ENCODE results near the gene GRIN2A.

GRIN2A gene

DNA sequence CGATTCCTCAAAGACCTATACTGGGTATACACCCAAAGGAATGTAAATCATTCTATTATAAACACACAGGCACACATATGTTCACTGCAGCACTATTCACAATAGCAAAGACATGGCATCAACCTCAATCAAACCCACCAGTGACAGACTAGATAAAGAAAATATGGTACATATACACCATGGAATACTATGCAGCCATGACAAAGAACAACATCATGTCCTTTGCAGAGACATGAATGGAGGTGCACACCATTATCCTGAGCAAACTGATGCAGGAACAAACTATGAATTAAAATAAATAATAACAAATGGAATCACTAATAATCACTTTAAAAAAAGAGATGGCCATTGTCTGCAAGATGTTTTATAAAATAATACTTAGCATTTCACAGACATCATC lies 380.1 kb downstream of the GRIN2A start:
- Histone ChIP-seq H3K9me3 (ENCODE audit: control insufficient read depth, low read length) (no peaks in the 10 kb centered on the region), H3K27me3 (ENCODE audit: control insufficient read depth, insufficient read depth, low read length) (no peaks in the 10 kb centered on the region), H3K4me3 (ENCODE audit: low read length) (no peak overlapping the region), H3K36me3 (ENCODE audit: control insufficient read depth, insufficient read depth, low read length) (no peaks in the 10 kb centered on the region), H3K4me1 (ENCODE audit: control insufficient read depth, insufficient read depth, low read length) (peaks cover 7% of the 10 kb centered on the region), H3K9ac (ENCODE audit: low read length) (no peak overlapping the region)

DNA sequence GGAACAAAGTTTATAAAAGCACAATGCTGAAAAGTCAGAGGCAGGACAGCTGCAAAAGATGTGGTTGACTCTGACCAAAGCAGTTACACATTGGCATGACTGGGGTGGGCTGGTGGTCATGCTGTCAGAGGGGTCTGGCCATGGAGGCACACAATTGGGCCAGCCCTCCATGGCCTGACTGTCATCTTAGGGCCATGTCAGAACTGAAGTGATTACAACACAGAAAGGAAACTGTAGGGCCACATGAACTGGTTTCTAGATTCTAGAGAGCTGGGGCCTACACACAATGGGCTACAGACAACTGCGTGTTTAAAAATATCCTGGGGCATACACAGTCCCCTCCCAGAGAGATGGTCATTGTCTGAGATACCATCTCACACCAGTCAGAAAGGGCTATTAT lies 380.6 kb downstream of the GRIN2A start:
- no peak overlapping the region for H3K4me3 ChIP-seq (ENCODE audit: low read length)
- peaks cover 12% of the 10 kb centered on the region for H3K4me1 ChIP-seq (ENCODE audit: control insufficient read depth, insufficient read depth, low read length)
- H3K36me3 ChIP-seq (ENCODE audit: control insufficient read depth, insufficient read depth, low read length), result no peaks in the 10 kb centered on the region
- H3K27me3 ChIP-seq (ENCODE audit: control insufficient read depth, insufficient read depth, low read length), result no peaks in the 10 kb centered on the region
- no peak overlapping the region for H3K9ac ChIP-seq (ENCODE audit: low read length)
- H3K9me3 ChIP-seq (ENCODE audit: control insufficient read depth, low read length), result no peaks in the 10 kb centered on the region

GRCh38 chr16:9800186-9800738 lies 382.0 kb downstream of the GRIN2A start:
- peaks cover 14% of the 10 kb centered on the region for H3K4me1 ChIP-seq (ENCODE audit: control insufficient read depth, insufficient read depth, low read length)
- H3K4me3 ChIP-seq (ENCODE audit: low read length), result no peak overlapping the region
- H3K9ac ChIP-seq (ENCODE audit: low read length), result no peak overlapping the region
- no peaks in the 10 kb centered on the region for H3K36me3 ChIP-seq (ENCODE audit: control insufficient read depth, insufficient read depth, low read length)
- no peaks in the 10 kb centered on the region for H3K9me3 ChIP-seq (ENCODE audit: control insufficient read depth, low read length)
- no peaks in the 10 kb centered on the region for H3K27me3 ChIP-seq (ENCODE audit: control insufficient read depth, insufficient read depth, low read length)

DNA sequence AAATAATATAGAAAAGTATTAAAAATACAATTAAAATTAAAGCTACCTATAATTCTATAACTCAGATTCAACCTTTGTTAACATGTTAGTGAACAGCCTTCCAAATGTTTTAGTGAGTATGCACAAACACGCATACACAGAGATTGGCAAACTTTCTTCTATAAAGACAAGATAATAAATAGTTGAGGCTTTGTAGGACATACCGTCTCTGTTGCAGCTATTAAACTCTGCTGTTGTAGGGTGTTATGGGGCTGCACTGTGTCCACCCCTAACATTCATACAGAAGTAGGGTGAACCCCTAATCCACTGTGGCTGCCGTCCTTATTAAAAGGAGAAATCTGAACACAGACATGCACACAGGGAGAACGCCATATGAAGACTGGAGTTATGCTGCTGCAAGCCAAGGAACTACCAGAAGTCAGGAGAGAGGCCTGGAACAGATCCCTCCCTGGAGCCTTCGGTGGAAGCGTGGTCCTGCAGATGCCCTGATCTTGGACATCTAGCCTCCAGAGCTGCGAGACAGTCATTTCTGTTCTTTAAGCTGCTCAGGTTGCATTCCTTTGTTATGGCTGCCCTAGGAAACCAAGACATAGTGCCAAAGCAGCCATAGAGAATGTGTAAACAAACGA lies 383.2 kb downstream of the GRIN2A start:
- H3K36me3 ChIP-seq (ENCODE audit: control insufficient read depth, insufficient read depth, low read length), result no peaks in the 10 kb centered on the region
- H3K9ac ChIP-seq (ENCODE audit: low read length), result no peak overlapping the region
- no peaks in the 10 kb centered on the region for H3K9me3 ChIP-seq (ENCODE audit: control insufficient read depth, low read length)
- H3K4me1 ChIP-seq (ENCODE audit: control insufficient read depth, insufficient read depth, low read length), result peaks cover 14% of the 10 kb centered on the region
- H3K27me3 ChIP-seq (ENCODE audit: control insufficient read depth, insufficient read depth, low read length), result no peaks in the 10 kb centered on the region
- no peak overlapping the region for H3K4me3 ChIP-seq (ENCODE audit: low read length)

GRCh38 chr16:9798474-9798873 lies 383.8 kb downstream of the GRIN2A start:
- no peak overlapping the region for H3K9ac ChIP-seq (ENCODE audit: low read length)
- no peak overlapping the region for H3K4me3 ChIP-seq (ENCODE audit: low read length)
- H3K27me3 ChIP-seq (ENCODE audit: control insufficient read depth, insufficient read depth, low read length), result no peaks in the 10 kb centered on the region

DNA sequence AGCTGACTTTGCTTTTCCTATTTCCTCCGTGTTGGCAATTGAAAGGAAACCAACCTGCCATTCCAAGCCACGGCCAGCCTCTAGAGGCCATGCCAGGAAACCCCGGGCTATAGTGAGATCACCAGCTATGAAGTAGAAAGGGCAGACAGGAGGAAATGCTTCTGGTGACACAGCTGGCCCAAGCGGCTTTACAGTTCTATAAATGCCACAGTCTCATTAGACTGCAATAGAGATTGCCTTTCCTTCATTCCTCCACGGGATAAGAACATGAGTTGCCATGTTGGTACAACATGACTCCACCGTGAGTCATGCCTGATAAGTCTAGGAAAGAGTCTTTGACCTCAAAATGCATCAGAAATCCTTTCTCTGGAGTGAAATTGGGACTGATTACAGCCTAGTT lies 384.9 kb downstream of the GRIN2A start:
- H3K27me3 ChIP-seq (ENCODE audit: control insufficient read depth, insufficient read depth, low read length), result no peaks in the 10 kb centered on the region
- H3K4me3 ChIP-seq (ENCODE audit: low read length), result no peak overlapping the region
- H3K9ac ChIP-seq (ENCODE audit: low read length), result no peak overlapping the region
- no peaks in the 10 kb centered on the region for H3K36me3 ChIP-seq (ENCODE audit: control insufficient read depth, insufficient read depth, low read length)
- peaks cover 14% of the 10 kb centered on the region for H3K4me1 ChIP-seq (ENCODE audit: control insufficient read depth, insufficient read depth, low read length)
- H3K9me3 ChIP-seq (ENCODE audit: control insufficient read depth, low read length), result no peaks in the 10 kb centered on the region

More at GRCh38 chr16:9798474-9798873, 383.8 kb downstream of the GRIN2A start:
- H3K36me3 ChIP-seq (ENCODE audit: control insufficient read depth, insufficient read depth, low read length), result no peaks in the 10 kb centered on the region
- H3K9me3 ChIP-seq (ENCODE audit: control insufficient read depth, low read length), result no peaks in the 10 kb centered on the region
- peaks cover 14% of the 10 kb centered on the region for H3K4me1 ChIP-seq (ENCODE audit: control insufficient read depth, insufficient read depth, low read length)

DNA sequence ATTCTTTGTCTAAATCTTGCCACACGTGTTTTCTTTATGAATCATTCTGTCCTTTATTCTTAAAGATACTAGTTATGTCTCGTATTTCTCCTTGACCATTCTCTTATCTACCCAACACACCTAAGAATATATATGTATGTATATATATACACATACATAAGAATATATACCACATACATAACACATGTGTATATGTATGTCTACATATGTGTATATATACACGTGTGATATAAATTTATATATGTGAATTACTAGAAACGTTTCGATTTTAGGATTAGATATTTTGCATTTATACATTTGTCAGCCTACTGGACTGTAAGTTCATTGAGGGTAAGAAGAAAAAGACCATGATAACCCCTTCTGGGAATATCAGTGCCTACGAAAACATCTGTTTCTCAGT lies 388.6 kb downstream of the GRIN2A start:
- H3K9ac ChIP-seq (ENCODE audit: low read length), result no peak overlapping the region
- no peak overlapping the region for H3K4me3 ChIP-seq (ENCODE audit: low read length)
- H3K9me3 ChIP-seq (ENCODE audit: control insufficient read depth, low read length), result no peaks in the 10 kb centered on the region
- peaks cover 14% of the 10 kb centered on the region for H3K4me1 ChIP-seq (ENCODE audit: control insufficient read depth, insufficient read depth, low read length)
- H3K36me3 ChIP-seq (ENCODE audit: control insufficient read depth, insufficient read depth, low read length), result no peaks in the 10 kb centered on the region
- H3K27me3 ChIP-seq (ENCODE audit: control insufficient read depth, insufficient read depth, low read length), result no peaks in the 10 kb centered on the region

GRCh38 chr16:9791556-9791955 lies 390.7 kb downstream of the GRIN2A start:
- Histone ChIP-seq H3K4me1 (ENCODE audit: control insufficient read depth, insufficient read depth, low read length) (peaks cover under 1% of the 10 kb centered on the region), H3K27me3 (ENCODE audit: control insufficient read depth, insufficient read depth, low read length) (no peaks in the 10 kb centered on the region), H3K9me3 (ENCODE audit: control insufficient read depth, low read length) (no peaks in the 10 kb centered on the region), H3K36me3 (ENCODE audit: control insufficient read depth, insufficient read depth, low read length) (no peaks in the 10 kb centered on the region), H3K9ac (ENCODE audit: low read length) (no peak overlapping the region), H3K4me3 (ENCODE audit: low read length) (no peak overlapping the region)

DNA sequence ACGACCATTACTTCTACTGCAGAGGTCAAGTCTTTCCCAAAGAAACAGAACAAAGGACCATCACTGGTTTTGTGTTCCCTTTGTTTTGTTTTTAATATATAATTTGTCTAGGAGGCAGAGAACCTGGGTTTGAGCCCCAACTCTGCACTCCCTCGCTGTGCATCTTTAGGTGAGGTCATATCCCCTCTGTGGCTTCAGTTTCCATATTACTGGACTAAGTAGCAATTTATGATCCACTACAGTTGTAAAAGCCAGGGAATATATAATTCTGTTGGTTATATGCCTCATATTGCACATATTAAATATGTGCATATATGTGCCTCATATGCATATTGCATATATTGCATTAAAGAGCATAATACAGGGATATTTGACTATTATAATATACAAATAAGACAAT lies 392.0 kb downstream of the GRIN2A start:
- Histone ChIP-seq H3K9ac (ENCODE audit: low read length) (no peak overlapping the region), H3K9me3 (ENCODE audit: control insufficient read depth, low read length) (no peaks in the 10 kb centered on the region), H3K4me3 (ENCODE audit: low read length) (no peak overlapping the region), H3K36me3 (ENCODE audit: control insufficient read depth, insufficient read depth, low read length) (no peaks in the 10 kb centered on the region), H3K4me1 (ENCODE audit: control insufficient read depth, insufficient read depth, low read length) (no peaks in the 10 kb centered on the region), H3K27me3 (ENCODE audit: control insufficient read depth, insufficient read depth, low read length) (no peaks in the 10 kb centered on the region)

DNA sequence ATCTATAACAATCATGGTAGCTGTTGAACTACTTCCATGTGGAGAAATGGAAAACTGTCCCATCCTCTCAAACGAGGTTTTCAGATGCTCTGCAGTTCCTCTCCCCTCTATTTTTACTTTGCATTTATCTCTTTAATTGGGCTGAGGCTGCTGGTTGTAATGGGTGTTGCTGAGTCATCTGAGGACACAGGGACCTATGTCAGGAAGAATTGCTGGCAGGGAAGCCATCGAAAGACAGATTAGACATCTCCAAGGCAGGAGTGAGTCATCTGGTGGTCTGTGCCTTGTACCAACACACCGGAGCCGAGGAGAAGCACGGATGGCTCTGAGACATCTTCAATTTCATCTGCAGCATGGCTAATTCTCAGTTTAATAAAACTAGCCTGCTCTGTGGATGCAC lies 394.5 kb downstream of the GRIN2A start:
- H3K4me3 ChIP-seq (ENCODE audit: low read length), result no peak overlapping the region

GRCh38 chr16:9780831-9781230 lies 401.4 kb downstream of the GRIN2A start:
- no peaks in the 10 kb centered on the region for H3K36me3 ChIP-seq (ENCODE audit: control insufficient read depth, insufficient read depth, low read length)
- no peaks in the 10 kb centered on the region for H3K9me3 ChIP-seq (ENCODE audit: control insufficient read depth, low read length)
- H3K27me3 ChIP-seq (ENCODE audit: control insufficient read depth, insufficient read depth, low read length), result no peaks in the 10 kb centered on the region
- H3K4me3 ChIP-seq (ENCODE audit: low read length), result no peak overlapping the region
- H3K4me1 ChIP-seq (ENCODE audit: control insufficient read depth, insufficient read depth, low read length), result no peaks in the 10 kb centered on the region
- H3K9ac ChIP-seq (ENCODE audit: low read length), result no peak overlapping the region

More for the DNA sequence above, 394.5 kb downstream of the GRIN2A start:
- no peaks in the 10 kb centered on the region for H3K9me3 ChIP-seq (ENCODE audit: control insufficient read depth, low read length)
- no peaks in the 10 kb centered on the region for H3K36me3 ChIP-seq (ENCODE audit: control insufficient read depth, insufficient read depth, low read length)
- H3K9ac ChIP-seq (ENCODE audit: low read length), result no peak overlapping the region
- no peaks in the 10 kb centered on the region for H3K4me1 ChIP-seq (ENCODE audit: control insufficient read depth, insufficient read depth, low read length)
- H3K27me3 ChIP-seq (ENCODE audit: control insufficient read depth, insufficient read depth, low read length), result no peaks in the 10 kb centered on the region

- H3K4me3 ChIP-seq (ENCODE audit: low read length), result no peak overlapping the region
Measured at GRCh38 chr16:9778849-9779248, 403.4 kb downstream of the GRIN2A start.

GRCh38 chr16:9775998-9776397 lies 406.2 kb downstream of the GRIN2A start:
- Histone ChIP-seq H3K4me3 (ENCODE audit: low read length) (no peak overlapping the region), H3K27me3 (ENCODE audit: control insufficient read depth, insufficient read depth, low read length) (no peaks in the 10 kb centered on the region), H3K9me3 (ENCODE audit: control insufficient read depth, low read length) (no peaks in the 10 kb centered on the region), H3K36me3 (ENCODE audit: control insufficient read depth, insufficient read depth, low read length) (no peaks in the 10 kb centered on the region), H3K9ac (ENCODE audit: low read length) (no peak overlapping the region), H3K4me1 (ENCODE audit: control insufficient read depth, insufficient read depth, low read length) (no peaks in the 10 kb centered on the region)

More at GRCh38 chr16:9778849-9779248, 403.4 kb downstream of the GRIN2A start:
- no peaks in the 10 kb centered on the region for H3K4me1 ChIP-seq (ENCODE audit: control insufficient read depth, insufficient read depth, low read length)
- H3K9ac ChIP-seq (ENCODE audit: low read length), result no peak overlapping the region
- no peaks in the 10 kb centered on the region for H3K27me3 ChIP-seq (ENCODE audit: control insufficient read depth, insufficient read depth, low read length)
- H3K9me3 ChIP-seq (ENCODE audit: control insufficient read depth, low read length), result no peaks in the 10 kb centered on the region
- H3K36me3 ChIP-seq (ENCODE audit: control insufficient read depth, insufficient read depth, low read length), result no peaks in the 10 kb centered on the region
